Vagina (tissue), 2 donors: ENCODE measurements around the gene RRM2.

ENCODE experiments used
- POLR2A ChIP-seq, 2 donors: fragments of 450-650 bp; IDR thresholded peaks; one replicate each; pipeline ENCODE4 v1.6.1; 2017; ENCODE audit warnings: antibody characterized with exemption in 2 of 2, mild to moderate bottlenecking in 2 of 2, moderate library complexity in 2 of 2
- TF ChIP-seq, protein P1 (sequence below), 3 experiments: fragments of 450-650 bp in 2 of 3; fragments of 200-600 bp in 1 of 3; sonication (generic) in 1 of 3; IDR thresholded peaks; one replicate each; pipeline ENCODE4 v1.5.1; 2017 to 2019; ENCODE audit warnings: antibody characterized with exemption in 3 of 3, mild to moderate bottlenecking in 2 of 3, moderate library complexity in 2 of 3

DNA sequence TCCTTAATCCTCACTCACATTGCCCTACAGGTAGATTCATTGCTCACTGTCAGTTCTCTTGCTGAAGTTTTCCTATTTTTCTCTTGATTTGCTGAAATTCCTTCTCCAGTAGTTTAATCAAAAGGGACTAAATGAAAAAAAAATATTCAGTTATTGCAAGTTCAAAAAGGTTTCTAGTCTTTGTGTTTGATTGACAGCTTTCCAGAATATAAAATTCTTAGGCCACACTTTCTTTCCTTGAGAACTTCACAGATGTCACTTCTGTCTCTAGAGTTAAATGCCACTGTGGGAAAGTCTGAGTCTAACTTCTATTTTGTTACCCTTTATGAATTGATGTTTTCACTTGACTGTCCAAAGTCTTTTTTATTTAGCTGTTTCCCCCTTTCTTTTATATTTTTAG is 25.7 kb downstream of the RRM2 start:
- TF ChIP-seq POLR2A (IDR thresholded peaks at IDR 0.05), result no peak
- TF ChIP-seq, protein P1, sequence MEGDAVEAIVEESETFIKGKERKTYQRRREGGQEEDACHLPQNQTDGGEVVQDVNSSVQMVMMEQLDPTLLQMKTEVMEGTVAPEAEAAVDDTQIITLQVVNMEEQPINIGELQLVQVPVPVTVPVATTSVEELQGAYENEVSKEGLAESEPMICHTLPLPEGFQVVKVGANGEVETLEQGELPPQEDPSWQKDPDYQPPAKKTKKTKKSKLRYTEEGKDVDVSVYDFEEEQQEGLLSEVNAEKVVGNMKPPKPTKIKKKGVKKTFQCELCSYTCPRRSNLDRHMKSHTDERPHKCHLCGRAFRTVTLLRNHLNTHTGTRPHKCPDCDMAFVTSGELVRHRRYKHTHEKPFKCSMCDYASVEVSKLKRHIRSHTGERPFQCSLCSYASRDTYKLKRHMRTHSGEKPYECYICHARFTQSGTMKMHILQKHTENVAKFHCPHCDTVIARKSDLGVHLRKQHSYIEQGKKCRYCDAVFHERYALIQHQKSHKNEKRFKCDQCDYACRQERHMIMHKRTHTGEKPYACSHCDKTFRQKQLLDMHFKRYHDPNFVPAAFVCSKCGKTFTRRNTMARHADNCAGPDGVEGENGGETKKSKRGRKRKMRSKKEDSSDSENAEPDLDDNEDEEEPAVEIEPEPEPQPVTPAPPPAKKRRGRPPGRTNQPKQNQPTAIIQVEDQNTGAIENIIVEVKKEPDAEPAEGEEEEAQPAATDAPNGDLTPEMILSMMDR (IDR thresholded peaks at IDR 0.05), result no peak
